KMS-11 (cell line): ENCODE data around the gene ATP1B3.

ENCODE experiments used
- H2AFZ ChIP-seq: fragments of 200-600 bp; sonication (generic); 2 replicates; pipeline ENCODE4 v1.6.1; 2016; ENCODE audit warnings: antibody characterized with exemption, mixed run types, low read depth
- H3K27ac ChIP-seq: fragments of 200-600 bp; sonication (generic); 2 replicates; pipeline ENCODE4 v1.6.1; 2016; ENCODE audit warnings: mild to moderate bottlenecking, mixed run types
- H3K27me3 ChIP-seq: fragments of 200-600 bp; sonication (generic); 2 replicates; pipeline ENCODE4 v1.6.1; 2017; ENCODE audit warnings: mild to moderate bottlenecking, low read depth, mixed run types, moderate library complexity; ENCODE audit not compliant: insufficient read depth
- H3K36me3 ChIP-seq: fragments of 200-600 bp; sonication (generic); 2 replicates; pipeline ENCODE4 v1.6.1; 2017; ENCODE audit warnings: mild to moderate bottlenecking, mixed run types; ENCODE audit not compliant: insufficient read depth
- H3K4me1 ChIP-seq: fragments of 200-600 bp; sonication (generic); 2 replicates; pipeline ENCODE4 v1.6.1; 2016; ENCODE audit warnings: mild to moderate bottlenecking, low read depth, mixed run types; ENCODE audit not compliant: poor library complexity, severe bottlenecking
- H3K4me2 ChIP-seq: fragments of 200-600 bp; sonication (generic); 2 replicates; pipeline ENCODE4 v1.7.0; 2016; ENCODE audit warnings: mild to moderate bottlenecking, mixed run types
- H3K4me3 ChIP-seq: fragments of 200-600 bp; sonication (generic); IDR thresholded peaks from 2 replicates; pipeline ENCODE4 v1.6.1; 2017; ENCODE audit warnings: low read depth, low read length, mixed read lengths; ENCODE audit not compliant: insufficient read depth
- H3K79me2 ChIP-seq: fragments of 200-600 bp; sonication (generic); 2 replicates; pipeline ENCODE4 v1.6.1; 2016; ENCODE audit warnings: low read depth, mixed run types; ENCODE audit not compliant: insufficient read depth
- H3K9ac ChIP-seq: fragments of 200-600 bp; sonication (generic); 2 replicates; pipeline ENCODE4 v1.6.1; 2016; ENCODE audit warnings: mild to moderate bottlenecking, mixed run types
- H4K20me1 ChIP-seq: fragments of 200-600 bp; sonication (generic); 2 replicates; pipeline ENCODE4 v1.6.1; 2016; ENCODE audit warnings: mild to moderate bottlenecking, mixed run types; ENCODE audit not compliant: insufficient read depth
- CTCF ChIP-seq: fragments of 200-600 bp; sonication (generic); conservative IDR thresholded peaks from 2 replicates; pipeline ENCODE4 v1.6.1; 2017; ENCODE audit warnings: low read depth, mild to moderate bottlenecking, antibody characterized with exemption, low read length, moderate library complexity, mixed read lengths

ATP1B3 gene

GRCh38 chr3:141854599-141854998 lies 21.8 kb upstream of the ATP1B3 start:
- Histone ChIP-seq H3K79me2 (no peaks in the 10 kb centered on the region), H2AFZ (no peak overlapping the region), H3K4me1 (no peaks in the 10 kb centered on the region), H3K9ac (no peak overlapping the region), H4K20me1 (no peaks in the 10 kb centered on the region), H3K4me2 (no peak overlapping the region), H3K27ac (no peak overlapping the region), H3K4me3 (no peak overlapping the region), H3K27me3 (no peaks in the 10 kb centered on the region), H3K36me3 (no peaks in the 10 kb centered on the region)
- no peak for TF ChIP-seq CTCF

- Histone ChIP-seq H3K27ac (no peak overlapping the region), H3K36me3 (no peaks in the 10 kb centered on the region), H3K27me3 (no peaks in the 10 kb centered on the region), H3K4me3 (no peak overlapping the region), H3K4me1 (no peaks in the 10 kb centered on the region), H3K4me2 (no peak overlapping the region), H3K79me2 (no peaks in the 10 kb centered on the region), H4K20me1 (no peaks in the 10 kb centered on the region), H3K9ac (no peak overlapping the region), H2AFZ (no peak overlapping the region)
- no peak for TF ChIP-seq CTCF
Observed at GRCh38 chr3:141858312-141858711, 18.1 kb upstream of the ATP1B3 start.

GRCh38 chr3:141859651-141860050 lies 16.8 kb upstream of the ATP1B3 start:
- H3K9ac ChIP-seq: no peak overlapping the region
- no peaks in the 10 kb centered on the region for H3K36me3 ChIP-seq
- H3K79me2 ChIP-seq: no peaks in the 10 kb centered on the region
- H3K4me3 ChIP-seq: no peak overlapping the region
- H3K4me2 ChIP-seq: no peak overlapping the region
- no peaks in the 10 kb centered on the region for H3K4me1 ChIP-seq
- H4K20me1 ChIP-seq: no peaks in the 10 kb centered on the region
- no peak for TF ChIP-seq CTCF
- no peak overlapping the region for H3K27ac ChIP-seq
- no peak overlapping the region for H2AFZ ChIP-seq
- no peaks in the 10 kb centered on the region for H3K27me3 ChIP-seq

- no peak overlapping the region for H3K9ac ChIP-seq
- H3K79me2 ChIP-seq: no peaks in the 10 kb centered on the region
- no peak overlapping the region for H3K4me3 ChIP-seq
- no peak overlapping the region for H2AFZ ChIP-seq
- no peaks in the 10 kb centered on the region for H3K27me3 ChIP-seq
- no peak overlapping the region for H3K27ac ChIP-seq
- no peak overlapping the region for H3K4me2 ChIP-seq
- H4K20me1 ChIP-seq: no peaks in the 10 kb centered on the region
- no peaks in the 10 kb centered on the region for H3K4me1 ChIP-seq
- no peak for TF ChIP-seq CTCF
- H3K36me3 ChIP-seq: no peaks in the 10 kb centered on the region
Observed at GRCh38 chr3:141860086-141860669, 16.3 kb upstream of the ATP1B3 start.
